ENCODE results near the gene IL27RA.

Gene IL27RA

GRCh38 chr19:13990085-13990484, 41.5 kb upstream of the IL27RA start:
- peaks cover 10% of the 10 kb centered on the region for H3K4me1 ChIP-seq (ENCODE audit: control insufficient read depth, insufficient read depth, low read length)
- peaks cover 4% of the 10 kb centered on the region for H3K36me3 ChIP-seq (ENCODE audit: control insufficient read depth, insufficient read depth, low read length)
- H3K27me3 ChIP-seq (ENCODE audit: control insufficient read depth, insufficient read depth, low read length), result no peaks in the 10 kb centered on the region
- no peaks in the 10 kb centered on the region for H3K9me3 ChIP-seq (ENCODE audit: control insufficient read depth, insufficient read depth, low read length)
- H3K9ac ChIP-seq (ENCODE audit: low read depth, low read length), result no peak overlapping the region
- H3K4me3 ChIP-seq (ENCODE audit: low read depth, low read length), result no peak overlapping the region

GRCh38 chr19:13992025-13992424, 39.5 kb upstream of the IL27RA start:
- H3K4me3 ChIP-seq (ENCODE audit: low read depth, low read length), result no peak overlapping the region
- H3K4me1 ChIP-seq (ENCODE audit: control insufficient read depth, insufficient read depth, low read length), result peaks cover 1% of the 10 kb centered on the region
- no peak overlapping the region for H3K9ac ChIP-seq (ENCODE audit: low read depth, low read length)

GRCh38 chr19:13993590-13994300, 37.8 kb upstream of the IL27RA start:
- Histone ChIP-seq H3K36me3 (ENCODE audit: control insufficient read depth, insufficient read depth, low read length) (peaks cover 4% of the 10 kb centered on the region), H3K9me3 (ENCODE audit: control insufficient read depth, insufficient read depth, low read length) (no peaks in the 10 kb centered on the region), H3K9ac (ENCODE audit: low read depth, low read length) (no peak overlapping the region), H3K4me3 (ENCODE audit: low read depth, low read length) (no peak overlapping the region), H3K27me3 (ENCODE audit: control insufficient read depth, insufficient read depth, low read length) (no peaks in the 10 kb centered on the region), H3K4me1 (ENCODE audit: control insufficient read depth, insufficient read depth, low read length) (no peaks in the 10 kb centered on the region)

More at GRCh38 chr19:13992025-13992424, 39.5 kb upstream of the IL27RA start:
- H3K36me3 ChIP-seq (ENCODE audit: control insufficient read depth, insufficient read depth, low read length), result peaks cover 4% of the 10 kb centered on the region
- H3K27me3 ChIP-seq (ENCODE audit: control insufficient read depth, insufficient read depth, low read length), result no peaks in the 10 kb centered on the region
- no peaks in the 10 kb centered on the region for H3K9me3 ChIP-seq (ENCODE audit: control insufficient read depth, insufficient read depth, low read length)

- Histone ChIP-seq H3K9ac (ENCODE audit: low read depth, low read length) (no peak overlapping the region), H3K4me1 (ENCODE audit: control insufficient read depth, insufficient read depth, low read length) (no peaks in the 10 kb centered on the region), H3K27me3 (ENCODE audit: control insufficient read depth, insufficient read depth, low read length) (no peaks in the 10 kb centered on the region), H3K9me3 (ENCODE audit: control insufficient read depth, insufficient read depth, low read length) (no peaks in the 10 kb centered on the region), H3K36me3 (ENCODE audit: control insufficient read depth, insufficient read depth, low read length) (peaks cover 4% of the 10 kb centered on the region), H3K4me3 (ENCODE audit: low read depth, low read length) (no peak overlapping the region)
Observed at GRCh38 chr19:13995017-13995728, 36.4 kb upstream of the IL27RA start.

GRCh38 chr19:13995878-13996765, 35.4 kb upstream of the IL27RA start:
- Histone ChIP-seq H3K27me3 (ENCODE audit: control insufficient read depth, insufficient read depth, low read length) (no peaks in the 10 kb centered on the region), H3K9me3 (ENCODE audit: control insufficient read depth, insufficient read depth, low read length) (no peaks in the 10 kb centered on the region), H3K36me3 (ENCODE audit: control insufficient read depth, insufficient read depth, low read length) (peaks cover 4% of the 10 kb centered on the region), H3K9ac (ENCODE audit: low read depth, low read length) (no peak overlapping the region), H3K4me1 (ENCODE audit: control insufficient read depth, insufficient read depth, low read length) (no peaks in the 10 kb centered on the region), H3K4me3 (ENCODE audit: low read depth, low read length) (no peak overlapping the region)

- Histone ChIP-seq H3K36me3 (ENCODE audit: control insufficient read depth, insufficient read depth, low read length) (peaks cover under 1% of the 10 kb centered on the region), H3K4me3 (ENCODE audit: low read depth, low read length) (no peak overlapping the region), H3K27me3 (ENCODE audit: control insufficient read depth, insufficient read depth, low read length) (no peaks in the 10 kb centered on the region), H3K4me1 (ENCODE audit: control insufficient read depth, insufficient read depth, low read length) (no peaks in the 10 kb centered on the region), H3K9ac (ENCODE audit: low read depth, low read length) (no peak overlapping the region), H3K9me3 (ENCODE audit: control insufficient read depth, insufficient read depth, low read length) (no peaks in the 10 kb centered on the region)
Observed at GRCh38 chr19:13996928-13997630, 34.5 kb upstream of the IL27RA start.

GRCh38 chr19:13997631-13997962, 34.0 kb upstream of the IL27RA start:
- H3K27me3 ChIP-seq (ENCODE audit: control insufficient read depth, insufficient read depth, low read length), result no peaks in the 10 kb centered on the region
- no peaks in the 10 kb centered on the region for H3K36me3 ChIP-seq (ENCODE audit: control insufficient read depth, insufficient read depth, low read length)
- H3K4me1 ChIP-seq (ENCODE audit: control insufficient read depth, insufficient read depth, low read length), result no peaks in the 10 kb centered on the region
- H3K9me3 ChIP-seq (ENCODE audit: control insufficient read depth, insufficient read depth, low read length), result no peaks in the 10 kb centered on the region
- no peak overlapping the region for H3K4me3 ChIP-seq (ENCODE audit: low read depth, low read length)
- no peak overlapping the region for H3K9ac ChIP-seq (ENCODE audit: low read depth, low read length)

GRCh38 chr19:13998426-13998825, 33.1 kb upstream of the IL27RA start:
- H3K9ac ChIP-seq (ENCODE audit: low read depth, low read length), result no peak overlapping the region
- no peaks in the 10 kb centered on the region for H3K9me3 ChIP-seq (ENCODE audit: control insufficient read depth, insufficient read depth, low read length)
- H3K4me1 ChIP-seq (ENCODE audit: control insufficient read depth, insufficient read depth, low read length), result no peaks in the 10 kb centered on the region

GRCh38 chr19:13999085-13999484, 32.5 kb upstream of the IL27RA start:
- no peak overlapping the region for H3K4me3 ChIP-seq (ENCODE audit: low read depth, low read length)
- H3K4me1 ChIP-seq (ENCODE audit: control insufficient read depth, insufficient read depth, low read length), result no peaks in the 10 kb centered on the region
- H3K9me3 ChIP-seq (ENCODE audit: control insufficient read depth, insufficient read depth, low read length), result no peaks in the 10 kb centered on the region
- no peaks in the 10 kb centered on the region for H3K27me3 ChIP-seq (ENCODE audit: control insufficient read depth, insufficient read depth, low read length)
- H3K9ac ChIP-seq (ENCODE audit: low read depth, low read length), result no peak overlapping the region
- no peaks in the 10 kb centered on the region for H3K36me3 ChIP-seq (ENCODE audit: control insufficient read depth, insufficient read depth, low read length)

More at GRCh38 chr19:13998426-13998825, 33.1 kb upstream of the IL27RA start:
- Histone ChIP-seq H3K36me3 (ENCODE audit: control insufficient read depth, insufficient read depth, low read length) (no peaks in the 10 kb centered on the region), H3K4me3 (ENCODE audit: low read depth, low read length) (no peak overlapping the region), H3K27me3 (ENCODE audit: control insufficient read depth, insufficient read depth, low read length) (no peaks in the 10 kb centered on the region)

- H3K27me3 ChIP-seq (ENCODE audit: control insufficient read depth, insufficient read depth, low read length), result no peaks in the 10 kb centered on the region
- no peaks in the 10 kb centered on the region for H3K9me3 ChIP-seq (ENCODE audit: control insufficient read depth, insufficient read depth, low read length)
- no peaks in the 10 kb centered on the region for H3K36me3 ChIP-seq (ENCODE audit: control insufficient read depth, insufficient read depth, low read length)
- peaks cover 6% of the 10 kb centered on the region for H3K4me1 ChIP-seq (ENCODE audit: control insufficient read depth, insufficient read depth, low read length)
- H3K4me3 ChIP-seq (ENCODE audit: low read depth, low read length), result no peak overlapping the region
- no peak overlapping the region for H3K9ac ChIP-seq (ENCODE audit: low read depth, low read length)
Observed at GRCh38 chr19:14000691-14001375, 30.7 kb upstream of the IL27RA start.

All from iPS-15b (cell line).